NCI-H187 treated with DMSO at 0.1 percent for 48 hours (cell line): ENCODE measurements around the gene PITPNC1.

Experiments used
- DNase-seq: peaks from one replicate; lab custom pipeline; 2025; lab: John Stamatoyannopoulos, UW

Gene PITPNC1

DNA sequence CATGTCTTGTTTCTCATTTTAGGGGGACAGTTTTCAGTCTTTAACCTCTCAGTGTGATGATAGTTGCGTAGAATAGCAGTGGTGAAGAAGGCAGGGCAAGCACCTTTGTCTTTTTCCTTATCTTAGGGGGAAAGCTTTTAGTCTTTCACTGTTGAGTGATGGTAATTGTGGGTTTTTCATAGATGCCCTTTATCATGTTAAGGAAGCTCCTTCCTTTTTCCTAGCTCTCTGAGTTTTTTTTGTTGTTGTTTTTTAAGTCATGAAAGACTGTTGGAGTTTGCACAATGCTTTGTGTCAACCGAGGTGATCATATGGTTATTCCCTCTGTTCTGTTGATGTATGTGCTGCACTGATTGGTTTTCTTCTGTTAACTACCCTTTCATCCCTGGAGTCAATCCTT is 356.4 kb downstream of the PITPNC1 start:
- DNase-seq, result no peak

DNA sequence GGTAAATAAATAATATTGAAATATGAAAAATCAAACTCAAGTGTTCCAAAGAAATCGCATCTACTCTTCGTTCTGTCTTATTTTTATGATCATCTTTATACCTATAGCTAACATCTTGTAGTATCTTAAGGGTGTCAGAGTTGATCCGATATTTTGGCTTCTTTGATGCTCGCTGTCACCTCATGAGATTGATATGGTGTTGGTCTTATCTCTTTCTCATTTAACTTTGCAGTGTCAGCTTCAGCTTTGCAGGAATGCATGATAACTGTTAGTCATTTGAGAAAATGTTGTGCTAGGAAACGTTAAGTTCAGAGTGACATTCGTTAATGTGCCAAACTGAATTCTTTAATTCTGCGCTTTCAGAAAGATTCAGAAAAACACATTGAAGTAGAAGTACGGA is 360.1 kb downstream of the PITPNC1 start:
- no peak for DNase-seq

DNA sequence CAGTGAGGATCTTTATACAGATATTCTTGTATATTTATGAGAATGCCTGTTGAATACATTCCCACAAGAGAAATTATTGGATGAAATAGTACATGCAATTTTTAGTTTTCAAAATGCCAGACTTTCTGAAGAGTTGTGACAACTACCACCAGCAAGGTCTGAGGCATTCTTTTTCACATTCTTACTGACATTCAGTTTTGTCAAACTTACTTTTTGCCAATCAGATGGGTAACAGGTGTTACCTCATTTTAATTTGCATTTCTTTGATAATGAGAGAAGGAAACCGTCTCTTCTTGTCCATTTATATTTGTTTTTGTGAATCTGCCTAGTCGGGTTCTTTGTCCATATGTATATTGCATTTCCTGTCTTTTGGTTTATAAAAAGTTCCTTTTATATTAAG is 364.9 kb downstream of the PITPNC1 start:
- DNase-seq, result no peak
